GM12865 (cell line): ENCODE data around the gene ANO4.
"Not testable (repeated sequence)": the region's sequence is repeated elsewhere in the genome, so short reads cannot be mapped to it uniquely, and the experiment has no call there.

Source experiments
- DNase-seq: peaks from one replicate; pipeline ENCODE4 v3.0.0; 2010; ENCODE audit warnings: low read depth
- H3K4me3 ChIP-seq: 2 replicates; pipeline ENCODE4 v1.5.1; 2011; ENCODE audit warnings: mild to moderate bottlenecking, low read depth, low read length, control low read depth
- TF ChIP-seq, protein P1 (sequence below): IDR thresholded peaks from 2 replicates; pipeline ENCODE4 v1.5.1; 2011; ENCODE audit warnings: low read length, control low read depth, low read depth, inconsistent platforms; ENCODE audit not compliant: insufficient read depth; ENCODE audit errors: missing control alignments

The ANO4 gene

DNA sequence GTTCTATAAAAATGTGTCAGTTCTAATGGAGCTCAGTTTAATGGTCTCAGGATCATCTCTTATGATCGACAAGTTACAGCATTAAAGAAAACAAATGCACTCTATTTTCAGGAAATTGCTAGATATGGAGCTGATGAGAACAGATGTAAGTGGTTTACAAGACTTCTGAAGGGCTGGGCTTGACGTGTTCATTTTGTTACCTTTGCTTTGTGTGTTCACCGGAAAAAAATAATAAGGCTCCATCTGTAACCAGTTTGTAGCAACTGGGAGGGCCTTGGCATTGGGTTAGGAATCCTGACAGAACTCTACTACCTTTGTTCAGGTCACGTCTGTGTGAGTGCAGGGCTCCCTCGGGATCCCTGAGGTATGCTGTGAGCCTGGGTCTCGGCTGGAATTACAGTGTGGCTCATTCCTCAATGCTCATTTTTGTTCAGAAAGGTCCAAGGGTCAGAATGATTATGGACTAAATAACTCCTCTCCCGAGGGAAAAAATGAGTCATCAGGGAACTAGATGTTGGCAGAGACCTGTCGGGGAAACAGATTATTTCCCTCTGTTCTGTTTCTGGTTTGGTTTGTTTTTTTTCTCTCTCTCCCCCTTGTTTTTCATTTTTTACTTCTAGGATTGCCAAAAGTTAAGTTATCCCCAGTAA lies 257.4 kb downstream of the ANO4 start:
- DNase-seq = no peak
- TF ChIP-seq, protein P1, sequence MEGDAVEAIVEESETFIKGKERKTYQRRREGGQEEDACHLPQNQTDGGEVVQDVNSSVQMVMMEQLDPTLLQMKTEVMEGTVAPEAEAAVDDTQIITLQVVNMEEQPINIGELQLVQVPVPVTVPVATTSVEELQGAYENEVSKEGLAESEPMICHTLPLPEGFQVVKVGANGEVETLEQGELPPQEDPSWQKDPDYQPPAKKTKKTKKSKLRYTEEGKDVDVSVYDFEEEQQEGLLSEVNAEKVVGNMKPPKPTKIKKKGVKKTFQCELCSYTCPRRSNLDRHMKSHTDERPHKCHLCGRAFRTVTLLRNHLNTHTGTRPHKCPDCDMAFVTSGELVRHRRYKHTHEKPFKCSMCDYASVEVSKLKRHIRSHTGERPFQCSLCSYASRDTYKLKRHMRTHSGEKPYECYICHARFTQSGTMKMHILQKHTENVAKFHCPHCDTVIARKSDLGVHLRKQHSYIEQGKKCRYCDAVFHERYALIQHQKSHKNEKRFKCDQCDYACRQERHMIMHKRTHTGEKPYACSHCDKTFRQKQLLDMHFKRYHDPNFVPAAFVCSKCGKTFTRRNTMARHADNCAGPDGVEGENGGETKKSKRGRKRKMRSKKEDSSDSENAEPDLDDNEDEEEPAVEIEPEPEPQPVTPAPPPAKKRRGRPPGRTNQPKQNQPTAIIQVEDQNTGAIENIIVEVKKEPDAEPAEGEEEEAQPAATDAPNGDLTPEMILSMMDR = no peak
- no peak overlapping the region for H3K4me3 ChIP-seq

DNA sequence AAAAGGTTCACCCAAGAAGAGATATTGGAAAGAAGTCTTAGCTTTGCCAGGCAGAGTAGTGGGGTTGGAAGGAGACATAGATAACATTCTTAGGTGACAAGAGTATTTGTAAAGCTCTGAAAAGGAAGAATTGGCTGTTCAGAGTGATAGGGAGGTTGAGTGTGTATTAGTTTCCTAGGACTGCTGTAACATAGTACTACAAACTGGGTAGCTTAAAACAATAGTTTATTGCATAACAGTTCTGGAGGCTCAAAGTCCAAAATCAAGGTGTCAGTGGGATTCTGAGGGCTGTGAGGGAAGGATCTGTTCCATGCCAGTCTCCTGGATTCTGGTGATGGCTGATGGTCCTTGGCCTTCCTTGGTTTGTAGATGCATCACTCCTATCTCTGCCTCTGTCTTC lies 258.6 kb downstream of the ANO4 start:
- no peak overlapping the region for H3K4me3 ChIP-seq
- DNase-seq = no peak
- TF ChIP-seq, protein P1 = no peak

DNA sequence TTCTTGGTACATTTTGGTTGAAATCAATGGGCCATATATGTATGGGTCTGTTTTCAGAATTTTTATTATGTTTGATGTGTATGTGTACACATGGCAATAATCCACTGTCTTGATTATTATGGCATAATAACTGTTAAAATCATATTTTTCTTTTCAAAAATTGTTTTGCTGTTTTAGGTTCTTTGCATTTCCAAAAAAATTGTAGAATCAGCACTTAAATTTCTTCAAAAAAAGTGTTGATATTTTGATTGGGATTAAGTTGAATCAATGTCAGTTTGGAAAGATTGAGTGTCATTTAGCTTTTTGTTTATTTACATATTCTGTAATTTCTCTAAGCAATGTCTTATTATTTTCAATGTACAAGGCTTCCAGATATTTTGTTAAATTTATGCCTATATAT lies 261.4 kb downstream of the ANO4 start:
- DNase-seq = no peak
- H3K4me3 ChIP-seq = no peak overlapping the region
- TF ChIP-seq, protein P1 = no peak

DNA sequence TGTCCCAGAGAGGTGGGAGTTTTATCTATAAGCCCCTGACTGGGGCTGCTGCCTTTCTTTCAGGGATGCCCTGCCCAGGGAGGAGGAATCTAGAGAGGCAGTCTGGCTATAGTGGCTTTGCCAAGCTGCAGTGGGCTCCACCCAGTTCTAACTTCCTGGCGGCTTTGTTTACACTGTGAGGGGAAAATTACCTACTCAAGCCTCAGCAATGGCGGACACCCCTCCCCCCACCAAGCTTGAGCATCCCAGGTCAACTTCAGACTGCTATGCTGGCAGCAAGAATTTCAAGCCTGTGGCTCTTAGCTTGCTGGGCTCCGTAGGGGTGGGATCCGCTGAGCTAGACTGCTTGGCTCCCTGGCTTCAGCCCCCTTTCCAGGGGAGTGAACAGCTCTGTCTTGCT lies 267.9 kb downstream of the ANO4 start:
- not testable (repeated sequence) for H3K4me3 ChIP-seq, DNase-seq

DNA sequence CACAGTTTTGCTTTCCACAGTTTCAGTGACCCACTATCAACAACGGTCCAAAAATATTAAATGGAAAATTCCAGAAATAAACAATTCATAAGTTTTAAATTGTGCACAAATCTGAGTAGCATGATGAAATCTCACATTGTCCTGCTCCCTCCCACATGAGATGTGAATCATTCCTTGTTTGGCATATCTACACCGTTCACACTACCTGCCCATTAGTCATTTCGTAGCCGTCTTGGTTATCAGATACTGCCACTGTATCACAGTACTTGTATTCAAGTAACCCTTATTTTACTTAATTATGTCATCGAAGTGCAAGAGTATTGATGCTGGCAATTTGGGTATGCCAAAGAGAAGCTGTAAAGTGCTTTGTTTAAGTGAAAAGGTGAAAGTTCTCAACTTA lies 270.1 kb downstream of the ANO4 start:
- no peak overlapping the region for H3K4me3 ChIP-seq
- no peak for DNase-seq
- TF ChIP-seq, protein P1 = no peak

DNA sequence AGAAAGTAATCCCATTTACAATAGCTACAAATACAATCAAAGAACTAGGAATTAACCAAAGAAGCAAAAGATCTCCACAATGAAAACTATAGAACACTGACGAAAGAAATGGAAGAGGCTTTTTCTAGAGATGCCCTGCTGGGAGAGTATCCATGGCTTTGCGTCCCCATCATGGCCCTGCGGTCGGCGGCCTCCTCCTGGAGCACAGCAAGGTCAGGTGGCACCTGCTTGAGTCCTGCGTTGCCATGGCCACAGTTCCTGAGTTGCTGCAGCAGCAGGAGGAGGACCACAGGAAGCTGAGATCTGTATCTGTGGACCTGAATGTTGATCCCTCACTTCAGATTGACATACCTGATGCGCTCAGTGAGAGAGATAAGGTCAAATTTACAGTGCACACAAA lies 271.9 kb downstream of the ANO4 start:
- TF ChIP-seq, protein P1 = no peak
- no peak for DNase-seq
- H3K4me3 ChIP-seq = no peak overlapping the region

DNA sequence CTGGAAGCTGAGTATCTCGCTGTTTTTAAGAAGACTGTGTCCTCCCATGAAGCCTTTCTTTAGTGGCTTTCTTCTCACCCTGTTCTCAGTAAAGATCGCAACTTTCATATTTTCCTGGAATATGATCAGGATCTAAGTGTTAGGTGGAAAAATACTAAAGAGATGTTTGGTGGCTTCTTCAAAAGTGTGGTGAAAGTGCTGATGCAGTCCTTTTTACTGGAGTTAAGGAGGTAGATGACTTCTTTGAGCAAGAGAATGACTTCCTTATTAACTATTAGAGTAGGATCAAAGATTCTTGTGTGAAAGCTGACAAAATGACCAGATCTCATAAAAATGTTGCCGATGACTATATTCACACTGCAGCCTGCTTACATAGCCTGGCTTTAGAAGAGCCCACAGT lies 273.8 kb downstream of the ANO4 start:
- TF ChIP-seq, protein P1 = no peak

More for the DNA sequence above, 273.8 kb downstream of the ANO4 start:
- no peak overlapping the region for H3K4me3 ChIP-seq
- no peak for DNase-seq
